IPS-NIHi7 (cell line): ENCODE results near the gene CYB5RL.
A peak's percentile ranks its signal among the peaks of the same experiment; 100 is the strongest.
"Not testable (repeated sequence)": the region's sequence is repeated elsewhere in the genome, so short reads cannot be mapped to it uniquely, and the experiment has no call there.

Experiments used
- DNase-seq: peaks from one replicate; pipeline ENCODE4 v3.0.0; 2012; ENCODE audit warnings: mixed read lengths; ENCODE audit errors: extremely low spot score

Gene CYB5RL

GRCh38 chr1:54199765-54200518, at the start of gene CYB5RL, which contains the start of gene MRPL37:
Gene CYB5RL (minus strand): TSS chr1:54200030. CDS start chr1:54195616, 4,414 bp downstream.
Gene MRPL37 (plus strand): TSS chr1:54200167. CDS start chr1:54200244, 77 bp downstream.
- peak; percentile 100 for DNase-seq

GRCh38 chr1:54248966-54249365, 49.1 kb upstream of the CYB5RL start:
- no peak for DNase-seq

GRCh38 chr1:54247863-54248515, 48.2 kb upstream of the CYB5RL start:
- no peak for DNase-seq

GRCh38 chr1:54246116-54246721, 46.4 kb upstream of the CYB5RL start:
- no peak for DNase-seq

- DNase-seq, result no peak
Observed at GRCh38 chr1:54245501-54245900, 45.7 kb upstream of the CYB5RL start.

GRCh38 chr1:54244655-54245054, 44.8 kb upstream of the CYB5RL start:
- DNase-seq, result no peak

GRCh38 chr1:54243022-54243421, 43.2 kb upstream of the CYB5RL start:
- no peak for DNase-seq

- DNase-seq, result no peak
Observed at GRCh38 chr1:54241364-54241763, 41.5 kb upstream of the CYB5RL start.

GRCh38 chr1:54240741-54241335, 41.0 kb upstream of the CYB5RL start:
- DNase-seq, result no peak

GRCh38 chr1:54239631-54240031, 39.8 kb upstream of the CYB5RL start:
- no peak for DNase-seq

- no peak for DNase-seq
Observed at GRCh38 chr1:54239035-54239383, 39.2 kb upstream of the CYB5RL start.

GRCh38 chr1:54238353-54239034, 38.7 kb upstream of the CYB5RL start:
- no peak for DNase-seq

- no peak for DNase-seq
Observed at GRCh38 chr1:54237586-54237985, 37.8 kb upstream of the CYB5RL start.

- no peak for DNase-seq
Observed at GRCh38 chr1:54234284-54234683, 34.5 kb upstream of the CYB5RL start.

- not testable (repeated sequence) for DNase-seq
Observed at GRCh38 chr1:54233196-54233595, 33.4 kb upstream of the CYB5RL start.

GRCh38 chr1:54230507-54231339, 30.9 kb upstream of the CYB5RL start:
- no peak for DNase-seq

- DNase-seq, result no peak
Observed at GRCh38 chr1:54229281-54229891, 29.6 kb upstream of the CYB5RL start.

GRCh38 chr1:54228638-54229079, 28.8 kb upstream of the CYB5RL start:
- DNase-seq, result no peak

- DNase-seq, result no peak
Observed at GRCh38 chr1:54227891-54228310, 28.1 kb upstream of the CYB5RL start.

- no peak for DNase-seq
Observed at GRCh38 chr1:54227091-54227602, 27.3 kb upstream of the CYB5RL start.
